Ammon's horn (tissue), 1 donor: ENCODE results near the gene METTL8.

Experiments used
- DNase-seq: peaks from one replicate; pipeline ENCODE4 v3.0.0-alpha.2; 2016; ENCODE audit warnings: low spot score

Gene METTL8

GRCh38 chr2:171433763-171434012 is at the start of gene METTL8:
Gene METTL8 (minus strand): TSS chr2:171433990. CDS start chr2:171392185, 41,805 bp downstream.
- DNase-seq = no peak

- no peak for DNase-seq
Observed at GRCh38 chr2:171482877-171483276, 49.1 kb upstream of the METTL8 start.

- no peak for DNase-seq
Observed at GRCh38 chr2:171482308-171482707, 48.5 kb upstream of the METTL8 start.

GRCh38 chr2:171480908-171481307 is 47.1 kb upstream of the METTL8 start:
- DNase-seq = no peak

- no peak for DNase-seq
Observed at GRCh38 chr2:171479154-171479814, 45.5 kb upstream of the METTL8 start.

GRCh38 chr2:171478345-171478744 is 44.6 kb upstream of the METTL8 start:
- DNase-seq = no peak

- no peak for DNase-seq
Observed at GRCh38 chr2:171475979-171476378, 42.2 kb upstream of the METTL8 start.

- no peak for DNase-seq
Observed at GRCh38 chr2:171470129-171470528, 36.3 kb upstream of the METTL8 start.

GRCh38 chr2:171469176-171469575 is 35.4 kb upstream of the METTL8 start:
- no peak for DNase-seq

- DNase-seq = no peak
Observed at GRCh38 chr2:171460537-171460936, 26.7 kb upstream of the METTL8 start.

GRCh38 chr2:171459498-171459897 is 25.7 kb upstream of the METTL8 start:
- DNase-seq = no peak

GRCh38 chr2:171452773-171453172 is 19.0 kb upstream of the METTL8 start:
- no peak for DNase-seq

GRCh38 chr2:171451074-171451473 is 17.3 kb upstream of the METTL8 start:
- no peak for DNase-seq

GRCh38 chr2:171447675-171448074 is 13.9 kb upstream of the METTL8 start:
- no peak for DNase-seq

- DNase-seq = no peak
Observed at GRCh38 chr2:171441470-171441869, 7.7 kb upstream of the METTL8 start.

GRCh38 chr2:171436307-171436706 is 2.5 kb upstream of the METTL8 start:
- no peak for DNase-seq

GRCh38 chr2:171434013-171434989 is 511 bp upstream of the METTL8 start, which contains the start of gene DCAF17:
Gene DCAF17 (plus strand): TSS chr2:171434226. CDS start chr2:171434578, 352 bp downstream.
- peak; percentile 98 for DNase-seq

- peak; percentile 13 for DNase-seq
Observed at GRCh38 chr2:171432969-171433762, 624 bp downstream of the METTL8 start.

- no peak for DNase-seq
Observed at GRCh38 chr2:171432206-171432968, 1.4 kb downstream of the METTL8 start.

- DNase-seq = no peak
Observed at GRCh38 chr2:171431677-171432167, 2.1 kb downstream of the METTL8 start.
